Measurements from ENCODE around the gene TMEM186.
A peak's percentile ranks its signal among the peaks of the same experiment; 100 is the strongest.

Gene TMEM186

GRCh38 chr16:8768283-8768682 lies 29.2 kb downstream of the TMEM186 start:
- DNase-seq, result no peak

- DNase-seq, result no peak
These were observed 30.3 kb downstream of the TMEM186 start for GRCh38 chr16:8767176-8767575.

- no peak for DNase-seq
These were observed 32.8 kb downstream of the TMEM186 start for GRCh38 chr16:8764525-8765250.

GRCh38 chr16:8763899-8764298 lies 33.5 kb downstream of the TMEM186 start:
- no peak for DNase-seq

GRCh38 chr16:8763083-8763482 lies 34.4 kb downstream of the TMEM186 start:
- no peak for DNase-seq

GRCh38 chr16:8762254-8762653 lies 35.2 kb downstream of the TMEM186 start:
- no peak for DNase-seq

GRCh38 chr16:8761078-8761477 lies 36.4 kb downstream of the TMEM186 start:
- DNase-seq, result no peak

- no peak for DNase-seq
These were observed 37.4 kb downstream of the TMEM186 start for GRCh38 chr16:8760021-8760420.

- DNase-seq, result no peak
These were observed 39.4 kb downstream of the TMEM186 start for GRCh38 chr16:8758022-8758421.

- DNase-seq, result no peak
These were observed 40.7 kb downstream of the TMEM186 start for GRCh38 chr16:8756755-8757154.

- DNase-seq, result no peak
These were observed 43.9 kb downstream of the TMEM186 start for GRCh38 chr16:8753416-8754054.

GRCh38 chr16:8752706-8753105 lies 44.7 kb downstream of the TMEM186 start:
- DNase-seq, result no peak

- peak; percentile 17 for DNase-seq
These were observed 45.7 kb downstream of the TMEM186 start for GRCh38 chr16:8751481-8752311.

- DNase-seq, result peak; percentile 58
These were observed 48.5 kb downstream of the TMEM186 start for GRCh38 chr16:8748944-8749343.

Data from inflammatory macrophage treated with lipopolysaccharide for 4 hours (primary cell).